Stimulated activated CD8-positive, alpha-beta memory T cell treated with anti-CD3 and anti-CD28 coated beads, Interleukin-12 subunit alpha, Interleukin-12 subunit beta, amount 100 ng/mL, for 1 hour (primary cell): Measurements from ENCODE around the gene IL16.
"Not testable (repeated sequence)": the region's sequence is repeated elsewhere in the genome, so short reads cannot be mapped to it uniquely, and the experiment has no call there.

Source experiments
- DNase-seq: peaks from one replicate; pipeline ENCODE4 v3.0.0-alpha.2; 2020; ENCODE audit warnings: low read depth

The IL16 gene

GRCh38 chr15:81338170-81339007 lies 141.7 kb downstream of the IL16 start:
- no peak for DNase-seq

- DNase-seq, result no peak
Observed at GRCh38 chr15:81339321-81339720, 142.6 kb downstream of the IL16 start.

GRCh38 chr15:81339851-81340250 lies 143.2 kb downstream of the IL16 start:
- no peak for DNase-seq

GRCh38 chr15:81341351-81341750 lies 144.7 kb downstream of the IL16 start:
- no peak for DNase-seq

GRCh38 chr15:81343371-81343770 lies 146.7 kb downstream of the IL16 start:
- DNase-seq, result no peak

GRCh38 chr15:81346611-81347010 lies 149.9 kb downstream of the IL16 start:
- no peak for DNase-seq

- no peak for DNase-seq
Observed at GRCh38 chr15:81347910-81348309, 151.2 kb downstream of the IL16 start.

GRCh38 chr15:81348691-81349090 lies 152.0 kb downstream of the IL16 start:
- DNase-seq, result not testable (repeated sequence)

- DNase-seq, result no peak
Observed at GRCh38 chr15:81349271-81349670, 152.6 kb downstream of the IL16 start.

GRCh38 chr15:81351651-81352050 lies 155.0 kb downstream of the IL16 start:
- no peak for DNase-seq

GRCh38 chr15:81356252-81356651 lies 159.6 kb downstream of the IL16 start:
- no peak for DNase-seq

- DNase-seq, result no peak
Observed at GRCh38 chr15:81357180-81357686, 160.6 kb downstream of the IL16 start.

GRCh38 chr15:81358248-81358647 lies 161.6 kb downstream of the IL16 start:
- no peak for DNase-seq

GRCh38 chr15:81360491-81360890 lies 163.8 kb downstream of the IL16 start:
- DNase-seq, result no peak

GRCh38 chr15:81361891-81362290 lies 165.2 kb downstream of the IL16 start:
- DNase-seq, result no peak

- no peak for DNase-seq
Observed at GRCh38 chr15:81362790-81363189, 166.1 kb downstream of the IL16 start.

GRCh38 chr15:81363276-81363675 lies 166.6 kb downstream of the IL16 start:
- DNase-seq, result no peak
